OCI-LY1 (cell line): Measurements from ENCODE around the gene XYLT1.

Experiments used
- H2AFZ ChIP-seq: fragments of 200-600 bp; sonication (generic), shearing (Covaris generic); 2 replicates; pipeline ENCODE4 v1.6.0; 2014; ENCODE audit warnings: antibody characterized with exemption, mild to moderate bottlenecking, low read length
- H3F3A ChIP-seq: fragments of 200-600 bp; sonication (generic), shearing (Covaris generic); 2 replicates; pipeline ENCODE4 v1.6.0; 2014; ENCODE audit warnings: mild to moderate bottlenecking, antibody characterized with exemption, low read length, moderate library complexity; ENCODE audit not compliant: insufficient read depth
- H3K27ac ChIP-seq: fragments of 200-600 bp; sonication (generic); 2 replicates; pipeline ENCODE4 v1.5.1; 2014; ENCODE audit warnings: low read length, mixed run types, mild to moderate bottlenecking, low read depth; ENCODE audit not compliant: poor library complexity, severe bottlenecking
- H3K27me3 ChIP-seq: fragments of 200-600 bp; sonication (generic); 2 replicates; pipeline ENCODE4 v1.6.0; 2014; ENCODE audit warnings: antibody characterized with exemption, mild to moderate bottlenecking, low read length, moderate library complexity; ENCODE audit not compliant: insufficient read depth
- H3K36me3 ChIP-seq: fragments of 200-600 bp; sonication (generic); 2 replicates; pipeline ENCODE4 v1.6.1; 2014; ENCODE audit warnings: mild to moderate bottlenecking, antibody characterized with exemption, low read length, moderate library complexity, mixed read lengths; ENCODE audit not compliant: insufficient read depth
- H3K4me1 ChIP-seq: fragments of 200-600 bp; sonication (generic); 2 replicates; pipeline ENCODE4 v1.5.1; 2014; ENCODE audit warnings: mild to moderate bottlenecking, low read length, moderate library complexity; ENCODE audit not compliant: insufficient read depth, severe bottlenecking
- H3K4me2 ChIP-seq: fragments of 200-600 bp; sonication (generic), shearing (Covaris generic); 2 replicates; pipeline ENCODE4 v1.6.1; 2014; ENCODE audit warnings: low read length
- H3K4me3 ChIP-seq: fragments of 200-600 bp; sonication (generic); 2 replicates; pipeline ENCODE4 v1.5.1; 2014; ENCODE audit warnings: low read length, low read depth, mild to moderate bottlenecking, mixed read lengths; ENCODE audit not compliant: poor library complexity, severe bottlenecking
- H3K79me2 ChIP-seq: fragments of 200-600 bp; shearing (Covaris generic); 2 replicates; pipeline ENCODE4 v1.6.1; 2016; ENCODE audit warnings: mixed run types, low read length, mixed read lengths; ENCODE audit not compliant: insufficient read depth
- H3K9ac ChIP-seq: fragments of 200-600 bp; sonication (generic), shearing (Covaris generic); 2 replicates; pipeline ENCODE4 v1.6.1; 2014; ENCODE audit warnings: mild to moderate bottlenecking, low read length, mixed read lengths
- H3K9me2 ChIP-seq: fragments of 200-600 bp; sonication (generic), shearing (Covaris generic); 2 replicates; pipeline ENCODE4 v1.6.1; 2014; ENCODE audit warnings: low read depth, mild to moderate bottlenecking, low read length, mixed read lengths
- H3K9me3 ChIP-seq: fragments of 200-600 bp; shearing (Covaris generic); 2 replicates; pipeline ENCODE4 v1.6.1; 2014; ENCODE audit warnings: low read length, mixed read lengths
- H4K20me1 ChIP-seq: fragments of 200-600 bp; sonication (generic), shearing (Covaris generic); 2 replicates; pipeline ENCODE4 v1.6.0; 2016; ENCODE audit warnings: mild to moderate bottlenecking, low read length; ENCODE audit not compliant: insufficient read depth
- EZH2 ChIP-seq: fragments of 200-600 bp; sonication (generic), shearing (Covaris generic); IDR thresholded peaks from 2 replicates; pipeline ENCODE4 v1.8.0; 2017; ENCODE audit warnings: borderline replicate concordance, mixed run types, mild to moderate bottlenecking, antibody characterized with exemption, low read length, moderate library complexity, mixed read lengths
- TF ChIP-seq, protein P1 (sequence below): fragments of 200-600 bp; sonication (generic), shearing (Covaris generic); IDR thresholded peaks from 2 replicates; pipeline ENCODE4 v1.5.1; 2017; ENCODE audit warnings: mild to moderate bottlenecking, antibody characterized with exemption, low read length, moderate library complexity, mixed read lengths

XYLT1 gene

DNA sequence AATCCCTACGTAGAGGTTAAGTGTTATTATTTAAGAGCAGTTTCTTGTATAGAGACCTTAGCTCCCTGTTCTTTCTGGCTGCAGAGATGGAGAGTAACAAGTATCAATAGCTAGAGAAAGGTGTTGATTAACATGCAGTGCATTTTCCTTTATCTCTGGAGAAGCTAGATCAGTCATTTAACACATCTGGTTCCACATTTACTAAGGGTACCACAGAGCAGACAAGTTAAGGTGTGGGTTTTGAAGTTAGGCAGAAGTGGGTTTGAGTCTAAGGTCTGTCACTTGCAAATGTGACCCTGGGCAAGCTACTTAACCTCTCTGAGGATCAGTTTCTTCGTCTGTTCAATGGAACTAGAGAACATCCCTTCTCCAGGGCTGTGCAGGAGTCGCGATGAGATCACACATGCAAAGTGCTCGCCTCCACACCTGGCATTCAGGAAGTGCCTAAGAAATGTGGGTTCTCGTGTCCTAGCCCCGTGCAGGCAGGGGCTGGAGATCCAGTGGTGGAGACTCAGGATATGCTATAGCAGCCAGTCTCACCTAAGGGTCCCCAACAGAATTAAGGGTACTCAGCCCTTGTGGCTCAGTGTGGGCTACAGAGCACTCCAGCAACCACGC is 224.4 kb downstream of the XYLT1 start:
- H3K4me3 ChIP-seq, result no peak overlapping the region
- H3K9me3 ChIP-seq, result no peaks in the 10 kb centered on the region
- no peaks in the 10 kb centered on the region for H3F3A ChIP-seq
- no peaks in the 10 kb centered on the region for H3K9me2 ChIP-seq
- no peak overlapping the region for H3K9ac ChIP-seq
- TF ChIP-seq, protein P1, sequence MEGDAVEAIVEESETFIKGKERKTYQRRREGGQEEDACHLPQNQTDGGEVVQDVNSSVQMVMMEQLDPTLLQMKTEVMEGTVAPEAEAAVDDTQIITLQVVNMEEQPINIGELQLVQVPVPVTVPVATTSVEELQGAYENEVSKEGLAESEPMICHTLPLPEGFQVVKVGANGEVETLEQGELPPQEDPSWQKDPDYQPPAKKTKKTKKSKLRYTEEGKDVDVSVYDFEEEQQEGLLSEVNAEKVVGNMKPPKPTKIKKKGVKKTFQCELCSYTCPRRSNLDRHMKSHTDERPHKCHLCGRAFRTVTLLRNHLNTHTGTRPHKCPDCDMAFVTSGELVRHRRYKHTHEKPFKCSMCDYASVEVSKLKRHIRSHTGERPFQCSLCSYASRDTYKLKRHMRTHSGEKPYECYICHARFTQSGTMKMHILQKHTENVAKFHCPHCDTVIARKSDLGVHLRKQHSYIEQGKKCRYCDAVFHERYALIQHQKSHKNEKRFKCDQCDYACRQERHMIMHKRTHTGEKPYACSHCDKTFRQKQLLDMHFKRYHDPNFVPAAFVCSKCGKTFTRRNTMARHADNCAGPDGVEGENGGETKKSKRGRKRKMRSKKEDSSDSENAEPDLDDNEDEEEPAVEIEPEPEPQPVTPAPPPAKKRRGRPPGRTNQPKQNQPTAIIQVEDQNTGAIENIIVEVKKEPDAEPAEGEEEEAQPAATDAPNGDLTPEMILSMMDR, result no peak
- no peak for TF ChIP-seq EZH2
- H4K20me1 ChIP-seq, result no peaks in the 10 kb centered on the region
- H3K79me2 ChIP-seq, result peaks cover 7% of the 10 kb centered on the region; the same call in 1 of the 2 replicates
- H3K27ac ChIP-seq, result no peak overlapping the region
- H3K27me3 ChIP-seq, result no peaks in the 10 kb centered on the region
- H3K36me3 ChIP-seq, result peaks cover 31% of the 10 kb centered on the region; the same call in 1 of the 2 replicates
- peaks cover 1% of the 10 kb centered on the region for H3K4me1 ChIP-seq
- no peak overlapping the region for H3K4me2 ChIP-seq
- no peak overlapping the region for H2AFZ ChIP-seq

GRCh38 chr16:17245776-17246175 is 225.0 kb downstream of the XYLT1 start:
- H3K4me1 ChIP-seq, result no peaks in the 10 kb centered on the region
- no peak overlapping the region for H3K4me2 ChIP-seq
- no peaks in the 10 kb centered on the region for H3K27me3 ChIP-seq
- H4K20me1 ChIP-seq, result no peaks in the 10 kb centered on the region
- TF ChIP-seq EZH2, result no peak
- TF ChIP-seq, protein P1, result no peak
- no peak overlapping the region for H3K4me3 ChIP-seq
- H3K9me2 ChIP-seq, result no peaks in the 10 kb centered on the region
- H3K27ac ChIP-seq, result no peak overlapping the region
- H2AFZ ChIP-seq, result no peak overlapping the region
- H3K79me2 ChIP-seq, result peaks cover 7% of the 10 kb centered on the region; the same call in 1 of the 2 replicates
- H3F3A ChIP-seq, result no peaks in the 10 kb centered on the region
- peaks cover 27% of the 10 kb centered on the region; the same call in 1 of the 2 replicates for H3K36me3 ChIP-seq
- no peak overlapping the region for H3K9ac ChIP-seq
- no peaks in the 10 kb centered on the region for H3K9me3 ChIP-seq

- no peak overlapping the region for H2AFZ ChIP-seq
- H3K27me3 ChIP-seq, result no peaks in the 10 kb centered on the region
- no peaks in the 10 kb centered on the region for H3K4me1 ChIP-seq
- H3K79me2 ChIP-seq, result peaks cover 7% of the 10 kb centered on the region; the same call in 1 of the 2 replicates
- no peak for TF ChIP-seq EZH2
- TF ChIP-seq, protein P1, result no peak
- no peak overlapping the region for H3K4me3 ChIP-seq
- H3K9me2 ChIP-seq, result no peaks in the 10 kb centered on the region
- H3K4me2 ChIP-seq, result no peak overlapping the region
- no peaks in the 10 kb centered on the region for H3F3A ChIP-seq
- no peak overlapping the region for H3K27ac ChIP-seq
- no peaks in the 10 kb centered on the region for H3K9me3 ChIP-seq
- no peak overlapping the region for H3K9ac ChIP-seq
- H4K20me1 ChIP-seq, result no peaks in the 10 kb centered on the region
- H3K36me3 ChIP-seq, result peaks cover 20% of the 10 kb centered on the region; the same call in 1 of the 2 replicates
Measured at GRCh38 chr16:17244872-17245551, 225.7 kb downstream of the XYLT1 start.
